Measurements from ENCODE around the gene TTYH3.
"Not testable (repeated sequence)": the region's sequence is repeated elsewhere in the genome, so short reads cannot be mapped to it uniquely, and the experiment has no call there.

The TTYH3 gene

GRCh38 chr7:2668401-2668800, 36.6 kb downstream of the TTYH3 start:
- no peak for FAIRE-seq

- FAIRE-seq, result no peak
These were observed 38.4 kb downstream of the TTYH3 start for GRCh38 chr7:2670171-2670570.

- no peak for FAIRE-seq
These were observed 39.1 kb downstream of the TTYH3 start for GRCh38 chr7:2670720-2671391.

GRCh38 chr7:2673214-2673613, 41.4 kb downstream of the TTYH3 start:
- FAIRE-seq, result not testable (repeated sequence)

- no peak for FAIRE-seq
These were observed 42.1 kb downstream of the TTYH3 start for GRCh38 chr7:2673934-2674333.

- FAIRE-seq, result no peak
These were observed 43.5 kb downstream of the TTYH3 start for GRCh38 chr7:2675256-2675764.

- not testable (repeated sequence) for FAIRE-seq
These were observed 44.8 kb downstream of the TTYH3 start for GRCh38 chr7:2676576-2676975.

- not testable (repeated sequence) for FAIRE-seq
These were observed 46.7 kb downstream of the TTYH3 start for GRCh38 chr7:2678454-2678853.

- not testable (repeated sequence) for FAIRE-seq
These were observed 47.6 kb downstream of the TTYH3 start for GRCh38 chr7:2679135-2680127.

- no peak for FAIRE-seq
These were observed 48.5 kb downstream of the TTYH3 start for GRCh38 chr7:2680256-2680655.

GRCh38 chr7:2680792-2681490, 49.2 kb downstream of the TTYH3 start:
- no peak for FAIRE-seq

- FAIRE-seq, result no peak
These were observed 50.4 kb downstream of the TTYH3 start for GRCh38 chr7:2681929-2682799.

- no peak for FAIRE-seq
These were observed 52.7 kb downstream of the TTYH3 start for GRCh38 chr7:2684501-2684900.

GRCh38 chr7:2686101-2686500, 54.3 kb downstream of the TTYH3 start:
- no peak for FAIRE-seq

- FAIRE-seq, result no peak
These were observed 55.6 kb downstream of the TTYH3 start for GRCh38 chr7:2687338-2687869.

GRCh38 chr7:2687881-2688318, 56.1 kb downstream of the TTYH3 start, which contains the start of gene AMZ1:
TSS of gene AMZ1 (plus strand) at chr7:2688202. CDS start at chr7:2700452, 12,250 bp downstream.
- FAIRE-seq, result no peak

- no peak for FAIRE-seq
These were observed 56.9 kb downstream of the TTYH3 start for GRCh38 chr7:2688409-2689342.

- no peak for FAIRE-seq
These were observed 57.6 kb downstream of the TTYH3 start for GRCh38 chr7:2689343-2689847.

- FAIRE-seq, result no peak
These were observed 58.3 kb downstream of the TTYH3 start for GRCh38 chr7:2689951-2690705.

All from A204.1 (cell line).